ENCODE results near the gene SCLT1.

The SCLT1 gene

DNA sequence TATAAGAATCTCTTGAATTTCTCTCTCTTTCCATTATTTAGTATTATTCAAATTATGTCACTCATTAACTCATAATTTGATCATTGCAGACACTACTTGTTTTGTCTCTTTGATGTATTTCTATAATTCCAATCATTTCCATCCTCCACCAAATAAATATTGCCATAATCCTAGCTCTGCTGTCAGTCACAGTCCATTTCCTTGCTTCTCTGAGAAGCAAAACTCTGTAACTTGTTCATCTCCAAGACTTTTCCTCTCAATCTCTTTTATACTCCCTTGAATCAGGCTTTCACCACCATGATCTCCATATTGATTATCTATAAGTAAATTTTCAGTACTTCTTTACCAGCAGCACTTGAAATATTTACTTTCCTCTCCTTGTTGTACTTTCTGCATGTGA lies 135.9 kb downstream of the SCLT1 start:
- DNase-seq (ENCODE audit: low read depth), result no peak

DNA sequence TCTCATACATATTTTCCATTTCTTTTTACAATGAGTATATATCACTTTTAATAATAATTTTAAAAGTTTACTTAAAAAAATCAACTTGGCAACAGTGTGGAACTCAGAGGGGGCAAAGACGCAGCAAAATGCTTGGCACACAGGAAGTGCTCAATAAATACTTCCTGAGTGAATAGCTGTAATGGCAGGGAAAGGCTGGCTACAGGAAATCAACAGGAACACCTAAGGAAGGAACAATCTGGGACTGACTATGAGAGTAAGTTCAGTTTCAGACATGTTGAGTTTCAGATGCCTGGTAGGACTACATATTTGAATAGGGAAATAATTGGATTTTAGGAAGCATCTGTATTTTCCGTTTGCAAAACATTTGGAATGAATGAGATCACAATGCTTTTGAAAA lies 137.6 kb downstream of the SCLT1 start:
- DNase-seq (ENCODE audit: low read depth), result no peak

DNA sequence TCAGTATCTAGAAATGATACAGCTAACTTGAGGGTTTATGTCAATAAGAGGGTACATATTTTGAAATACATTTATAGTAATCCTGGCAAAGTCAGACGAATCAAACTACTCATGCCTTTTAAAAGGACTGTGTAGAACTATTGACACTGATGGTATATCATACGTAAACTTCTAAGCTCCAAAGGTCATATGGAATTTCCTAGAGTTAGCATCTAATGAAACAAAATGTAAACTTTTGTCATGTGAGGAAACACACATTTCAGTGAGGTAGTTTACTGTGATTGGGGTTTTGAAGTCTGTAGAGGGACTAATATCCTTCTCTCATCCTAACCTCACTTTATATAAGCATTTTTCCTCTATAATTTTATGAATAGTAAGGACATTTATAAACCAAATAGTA lies 138.4 kb downstream of the SCLT1 start:
- no peak for DNase-seq (ENCODE audit: low read depth)

DNA sequence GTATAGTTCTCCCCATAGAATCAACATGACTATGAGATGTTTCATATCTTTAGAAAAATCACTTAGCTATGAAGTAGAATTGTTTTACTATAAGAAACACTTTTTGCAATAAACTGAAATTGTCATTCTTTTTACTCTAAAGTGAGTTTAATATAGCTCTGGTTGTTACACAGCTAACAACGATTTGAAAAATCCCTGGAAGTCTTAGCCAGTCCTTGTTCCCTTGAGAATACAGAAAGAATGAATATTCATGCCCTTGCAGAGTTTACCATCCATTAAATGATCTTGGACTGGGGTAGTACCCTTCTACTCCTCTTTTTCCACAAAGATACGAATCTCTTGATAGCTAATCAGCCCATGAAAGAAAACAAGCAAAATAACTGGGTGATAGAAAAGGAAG lies 142.0 kb downstream of the SCLT1 start:
- DNase-seq (ENCODE audit: low read depth), result no peak

- no peak for DNase-seq (ENCODE audit: low read depth)
Measured at GRCh38 chr4:128950796-128951195, 142.5 kb downstream of the SCLT1 start.

GRCh38 chr4:128946916-128947315 lies 146.4 kb downstream of the SCLT1 start:
- no peak for DNase-seq (ENCODE audit: low read depth)

DNA sequence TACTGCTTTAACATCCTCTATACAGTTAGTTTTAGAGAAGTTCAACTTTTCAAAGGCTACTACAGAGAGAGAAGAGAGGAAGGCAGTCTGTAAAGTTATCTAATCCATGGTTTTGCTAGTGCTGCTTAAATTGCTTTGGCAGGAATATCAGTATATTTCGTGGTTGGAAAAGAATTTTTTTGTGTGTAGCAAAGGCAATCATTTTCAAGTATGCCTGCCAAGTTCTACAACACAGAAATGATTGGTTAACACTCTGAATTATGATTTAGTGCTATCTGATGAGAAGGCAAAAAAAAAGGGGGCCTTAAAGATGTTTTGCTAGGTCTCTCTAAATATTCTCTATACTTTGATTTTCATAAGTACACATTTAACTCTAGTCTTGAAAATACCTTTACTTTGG lies 150.7 kb downstream of the SCLT1 start:
- DNase-seq (ENCODE audit: low read depth), result no peak

DNA sequence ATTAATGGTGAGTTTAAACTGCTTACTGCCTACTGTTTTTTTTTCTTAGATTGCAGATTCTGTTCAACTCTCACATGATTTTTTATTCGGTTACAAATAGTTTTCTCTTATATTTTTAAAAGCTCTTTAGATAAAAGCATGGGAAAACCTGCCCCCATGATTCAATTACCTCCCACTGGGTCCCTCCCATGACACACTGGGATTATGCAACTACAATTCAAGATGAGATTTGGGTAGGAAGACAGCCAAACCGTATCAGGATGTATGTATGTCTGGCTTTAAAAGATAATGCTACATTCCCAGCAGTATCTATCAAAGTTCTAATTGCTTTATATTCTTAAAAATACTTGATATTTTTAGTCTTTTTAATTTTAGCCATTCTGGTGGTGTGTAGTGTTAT lies 152.4 kb downstream of the SCLT1 start:
- no peak for DNase-seq (ENCODE audit: low read depth)

GRCh38 chr4:128930051-128930450 lies 163.3 kb downstream of the SCLT1 start:
- no peak for DNase-seq (ENCODE audit: low read depth)

DNA sequence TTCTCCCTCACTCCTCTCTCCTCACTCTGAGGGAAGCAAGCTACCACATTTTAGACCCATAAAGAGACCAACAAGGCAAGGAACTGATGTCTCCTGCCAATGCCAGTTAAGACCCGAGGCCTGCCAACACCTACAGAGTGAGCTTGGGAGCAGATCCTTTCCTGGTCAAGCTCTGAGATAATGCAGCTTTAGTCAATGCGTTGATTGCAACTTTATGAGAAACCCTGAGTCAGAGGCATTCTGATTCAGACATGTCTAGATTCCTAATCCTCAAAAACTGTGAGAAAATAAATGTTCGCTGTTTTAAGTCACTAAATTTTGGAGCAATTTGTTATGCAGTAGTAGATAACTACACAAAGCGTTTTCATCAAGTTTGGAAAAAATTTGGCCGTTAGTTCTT lies 168.4 kb downstream of the SCLT1 start:
- no peak for DNase-seq (ENCODE audit: low read depth)

GRCh38 chr4:128921954-128922353 lies 171.4 kb downstream of the SCLT1 start:
- DNase-seq (ENCODE audit: low read depth), result no peak

DNA sequence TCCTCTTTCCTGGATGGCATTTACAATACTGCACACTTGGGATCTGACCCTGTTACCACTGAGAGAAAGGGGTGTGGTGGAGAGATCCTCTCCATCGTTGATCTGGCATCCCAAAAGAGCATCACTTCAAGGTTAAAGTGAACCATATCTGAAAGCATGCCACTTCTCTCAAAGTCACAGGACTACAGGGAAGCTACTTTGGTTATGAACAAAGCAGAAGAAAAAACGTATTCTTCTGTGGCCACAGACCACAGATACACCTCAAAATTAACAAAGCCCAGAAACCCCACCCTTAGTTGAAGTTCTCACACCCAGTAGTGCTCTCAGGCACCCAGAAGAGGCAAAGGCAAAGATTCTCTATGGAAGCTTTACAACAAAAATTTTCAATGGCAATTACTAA lies 175.6 kb downstream of the SCLT1 start:
- DNase-seq (ENCODE audit: low read depth), result no peak

DNA sequence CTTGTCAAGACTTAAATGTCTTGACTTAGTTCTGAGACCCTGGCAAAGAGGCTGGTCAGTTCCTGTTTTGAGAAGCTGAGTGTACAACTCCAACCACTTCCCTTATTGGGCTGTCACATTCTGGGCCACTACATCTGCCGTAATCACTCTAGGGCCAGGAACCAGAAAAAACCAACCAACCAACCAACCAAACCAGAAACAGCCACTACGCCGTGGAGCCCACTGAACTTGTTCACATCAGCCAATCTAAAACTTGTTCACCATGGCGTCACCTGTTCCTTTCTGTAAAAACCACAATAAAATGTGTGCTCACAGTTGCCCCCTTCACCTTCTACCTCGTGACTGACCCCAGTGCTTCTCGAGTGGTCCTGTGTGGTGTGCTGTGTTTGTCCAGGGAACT lies 176.5 kb downstream of the SCLT1 start:
- DNase-seq (ENCODE audit: low read depth), result no peak

DNA sequence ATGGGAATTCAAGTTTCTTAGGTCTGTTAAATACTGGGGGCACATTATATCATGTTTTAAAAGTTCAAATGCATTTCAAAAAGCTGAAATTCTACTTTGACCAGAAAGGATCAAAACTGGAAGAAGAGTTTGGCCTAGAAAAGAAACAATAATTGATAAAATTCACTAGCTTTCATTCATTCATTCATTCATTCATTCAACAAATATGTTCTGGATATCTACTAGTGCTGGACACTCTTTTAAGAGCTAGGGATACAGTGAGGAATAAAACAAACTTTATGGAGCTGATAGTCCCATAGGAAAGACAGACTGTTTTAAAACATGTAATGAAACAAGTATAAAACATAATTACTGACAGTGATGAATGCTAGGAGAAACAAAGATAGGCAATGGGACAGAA lies 177.8 kb downstream of the SCLT1 start:
- DNase-seq (ENCODE audit: low read depth), result no peak

DNA sequence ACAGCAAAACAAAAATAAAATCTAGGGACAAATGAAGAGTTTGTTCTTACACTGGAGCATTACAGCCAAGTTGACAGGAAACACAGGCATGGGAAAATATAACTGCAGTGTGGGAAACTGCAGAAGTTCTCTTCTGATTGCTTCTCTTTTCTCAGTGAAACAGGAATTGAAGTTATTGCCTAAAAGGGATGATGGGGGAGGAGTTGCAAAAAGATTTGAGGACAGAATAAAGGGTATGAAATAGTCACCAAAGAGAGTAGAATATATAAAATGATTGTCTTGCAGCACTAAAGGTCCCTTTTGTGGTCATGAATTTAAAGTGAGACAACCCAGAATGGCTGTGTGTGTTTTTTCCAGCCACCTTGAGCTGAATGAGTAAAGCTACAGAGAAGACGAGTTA lies 180.1 kb downstream of the SCLT1 start:
- no peak for DNase-seq (ENCODE audit: low read depth)

DNA sequence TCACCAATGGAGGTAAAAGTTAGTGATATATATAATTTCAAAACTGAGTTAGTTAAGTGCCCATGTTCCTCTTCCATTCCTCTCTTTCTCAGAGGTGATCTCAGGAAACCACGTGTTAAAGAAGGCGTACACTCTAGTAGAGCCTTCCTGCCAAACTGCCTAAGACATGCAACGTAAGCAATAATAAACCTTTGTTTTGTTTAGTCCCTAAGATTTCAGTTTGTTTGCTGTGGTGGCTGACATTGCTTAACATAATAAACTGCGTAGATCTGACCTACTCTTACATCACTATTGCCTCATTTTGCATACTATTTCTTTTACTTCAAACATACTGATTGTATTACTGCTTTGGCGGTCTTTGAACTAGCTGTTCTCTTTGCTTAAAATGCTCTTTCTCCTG lies 184.6 kb downstream of the SCLT1 start:
- no peak for DNase-seq (ENCODE audit: low read depth)

GRCh38 chr4:128907981-128908380 lies 185.4 kb downstream of the SCLT1 start:
- DNase-seq (ENCODE audit: low read depth), result no peak

- no peak for DNase-seq (ENCODE audit: low read depth)
Measured at GRCh38 chr4:128906581-128906980, 186.8 kb downstream of the SCLT1 start.

GRCh38 chr4:128904821-128905220 lies 188.5 kb downstream of the SCLT1 start:
- DNase-seq (ENCODE audit: low read depth), result no peak

- DNase-seq (ENCODE audit: low read depth), result no peak
Measured at GRCh38 chr4:128880662-128881061, 212.7 kb downstream of the SCLT1 start.

GRCh38 chr4:128879971-128880370 lies 213.4 kb downstream of the SCLT1 start:
- DNase-seq (ENCODE audit: low read depth), result no peak

GRCh38 chr4:128879283-128879682 lies 214.1 kb downstream of the SCLT1 start:
- no peak for DNase-seq (ENCODE audit: low read depth)

- DNase-seq (ENCODE audit: low read depth), result no peak
Measured at GRCh38 chr4:128877934-128878333, 215.4 kb downstream of the SCLT1 start.

DNA sequence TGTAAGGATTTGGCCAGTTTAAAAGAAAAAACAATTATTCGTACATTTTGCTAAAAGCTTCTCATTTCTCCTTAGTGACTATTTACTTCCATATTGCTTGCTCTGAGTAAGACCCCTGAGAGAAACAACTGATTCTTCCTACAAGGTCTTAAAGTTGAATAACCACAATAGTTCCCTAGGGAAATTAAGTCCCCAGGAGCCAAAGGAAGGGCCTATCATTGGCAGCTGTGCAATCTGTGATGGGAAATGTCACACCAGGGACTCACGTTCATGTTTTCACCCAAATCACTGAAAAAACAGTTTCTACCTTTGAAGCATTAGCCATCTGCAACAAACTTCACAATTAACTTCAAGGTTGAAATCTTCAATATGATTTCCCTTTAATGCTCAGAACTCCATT lies 217.1 kb downstream of the SCLT1 start:
- DNase-seq (ENCODE audit: low read depth), result no peak

GRCh38 chr4:128871948-128872347 lies 221.4 kb downstream of the SCLT1 start:
- DNase-seq (ENCODE audit: low read depth), result no peak
